ENCODE data around the gene ST8SIA5.
"Not testable (repeated sequence)": the region's sequence is repeated elsewhere in the genome, so short reads cannot be mapped to it uniquely, and the experiment has no call there.

ST8SIA5 gene

GRCh38 chr18:46756559-46757201, at the start of gene ST8SIA5:
Gene ST8SIA5 (minus strand): TSS chr18:46757053. CDS start chr18:46756508, 545 bp downstream.
- no peak for DNase-seq (ENCODE audit: low read depth)

GRCh38 chr18:46795945-46796344, 39.1 kb upstream of the ST8SIA5 start:
- DNase-seq (ENCODE audit: low read depth) = not testable (repeated sequence)

DNA sequence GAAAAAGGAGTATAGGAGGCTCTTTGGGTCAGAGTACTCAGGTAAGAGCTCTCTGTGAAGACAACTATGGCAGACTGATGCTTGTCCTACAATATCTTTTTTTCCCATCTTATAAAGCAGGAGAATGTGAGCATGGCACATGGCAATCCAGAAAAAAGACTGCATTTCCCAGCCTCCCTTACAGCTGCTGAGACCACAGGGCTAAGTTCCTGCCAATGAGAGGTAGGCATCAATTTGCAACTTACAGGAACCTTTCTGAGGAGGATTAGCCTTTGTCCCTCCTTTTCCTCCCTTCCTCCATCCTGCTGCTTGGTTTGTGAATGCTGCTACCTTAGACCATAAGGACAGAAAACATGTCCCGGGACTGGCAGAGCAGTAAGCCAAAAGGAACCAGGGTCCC, 37.8 kb upstream of the ST8SIA5 start:
- DNase-seq (ENCODE audit: low read depth) = no peak

DNA sequence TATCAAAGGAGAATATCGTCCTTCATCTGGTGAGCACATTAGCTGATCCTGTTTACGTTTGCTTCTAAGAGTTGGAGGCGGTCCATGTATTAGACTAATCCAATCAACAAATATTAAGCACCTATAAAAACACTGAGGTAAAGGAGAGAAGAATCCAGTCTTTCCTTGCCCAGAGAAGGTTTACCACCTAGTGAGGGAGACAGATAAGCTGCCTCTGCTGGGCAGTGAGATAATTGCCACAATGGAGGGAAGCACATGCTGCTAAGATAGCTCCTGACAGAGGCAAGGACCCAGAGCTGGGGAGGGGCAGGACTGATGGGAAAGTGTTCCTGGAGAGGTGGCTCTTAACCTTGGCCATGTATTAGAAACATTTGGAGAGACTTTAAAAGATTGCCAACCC, 36.7 kb upstream of the ST8SIA5 start:
- no peak for DNase-seq (ENCODE audit: low read depth)

- DNase-seq (ENCODE audit: low read depth) = no peak
Measured at GRCh38 chr18:46789088-46789487, 32.2 kb upstream of the ST8SIA5 start.

DNA sequence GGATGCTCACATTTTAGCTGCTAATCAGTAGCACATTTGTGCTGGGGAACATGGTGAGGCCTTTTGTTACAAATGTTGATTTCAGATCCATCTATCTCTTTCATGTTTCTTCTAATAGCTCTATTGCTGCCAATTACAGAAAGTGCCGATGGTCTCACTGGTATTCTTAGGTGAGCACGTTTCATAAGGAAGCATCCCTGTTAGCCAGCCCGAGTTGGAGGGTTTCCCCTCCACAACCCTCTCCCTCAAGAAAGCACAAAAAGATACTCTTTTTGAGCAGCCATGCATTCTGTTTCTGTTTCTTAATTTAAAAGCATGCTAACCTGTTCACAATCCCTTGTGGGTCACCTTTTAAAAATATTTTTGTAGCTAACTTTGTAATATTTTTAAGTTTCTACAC, 30.8 kb upstream of the ST8SIA5 start:
- DNase-seq (ENCODE audit: low read depth) = no peak

DNA sequence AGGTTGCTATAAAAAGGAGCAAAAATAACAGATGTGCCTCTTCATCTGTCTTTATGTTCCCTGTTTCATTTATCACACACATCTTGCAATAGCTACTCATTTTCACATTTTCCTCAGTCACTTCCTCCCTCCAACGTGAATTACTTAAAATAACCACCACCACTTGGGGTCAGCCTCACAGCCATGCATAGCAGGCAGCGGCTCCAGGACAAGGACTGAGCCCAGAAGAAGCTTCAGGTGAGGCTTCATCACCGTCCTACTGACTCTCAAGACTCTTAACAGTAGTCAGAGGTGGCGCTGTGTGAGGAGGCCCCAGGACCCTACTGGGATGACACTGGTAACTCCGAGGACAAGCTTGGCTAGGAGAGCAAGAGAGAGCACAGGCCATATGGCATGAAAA, 15.5 kb upstream of the ST8SIA5 start:
- DNase-seq (ENCODE audit: low read depth) = no peak

DNA sequence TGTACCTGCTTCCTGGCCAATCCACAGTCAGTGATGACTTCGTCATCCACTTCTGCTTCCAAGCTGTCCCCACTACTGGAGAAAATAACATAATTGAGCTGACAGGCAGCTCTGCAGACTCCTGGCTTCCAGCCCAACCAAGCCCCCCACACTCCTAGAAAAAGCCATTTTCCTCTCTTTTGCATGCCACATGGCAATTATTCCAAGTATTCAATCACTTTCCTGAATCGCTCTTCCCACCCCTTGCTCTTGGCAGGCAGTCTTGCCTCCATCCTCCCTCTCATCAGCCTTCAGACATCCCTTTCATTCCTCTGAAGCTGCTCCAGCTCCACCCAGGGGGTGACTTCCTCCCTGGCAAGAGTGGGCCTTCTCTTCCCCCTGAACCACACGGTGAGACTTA, 14.3 kb upstream of the ST8SIA5 start:
- DNase-seq (ENCODE audit: low read depth) = no peak

GRCh38 chr18:46770708-46771107, 13.9 kb upstream of the ST8SIA5 start:
- DNase-seq (ENCODE audit: low read depth) = no peak

GRCh38 chr18:46768166-46768921, 11.5 kb upstream of the ST8SIA5 start:
- no peak for DNase-seq (ENCODE audit: low read depth)

GRCh38 chr18:46767217-46767616, 10.4 kb upstream of the ST8SIA5 start:
- DNase-seq (ENCODE audit: low read depth) = no peak

DNA sequence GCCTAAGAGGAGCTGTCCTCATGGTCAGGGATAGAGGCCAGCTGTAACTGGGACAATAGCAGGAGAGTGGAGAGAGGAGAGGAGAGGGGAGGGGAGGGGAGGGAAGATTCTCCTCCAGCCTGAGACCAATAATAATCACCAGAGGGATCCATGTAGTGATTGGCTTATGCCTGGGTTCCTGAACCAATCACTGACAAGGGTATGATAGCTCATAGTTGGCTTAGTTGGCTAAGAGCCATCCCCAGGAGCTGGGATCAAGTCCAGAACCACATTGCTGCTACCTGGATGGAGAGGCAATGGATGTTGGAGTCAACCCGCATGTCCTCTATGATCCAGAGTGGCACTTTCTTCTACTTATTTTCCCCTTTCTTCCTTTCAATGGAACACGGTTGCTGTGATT, 7.7 kb upstream of the ST8SIA5 start:
- no peak for DNase-seq (ENCODE audit: low read depth)

DNA sequence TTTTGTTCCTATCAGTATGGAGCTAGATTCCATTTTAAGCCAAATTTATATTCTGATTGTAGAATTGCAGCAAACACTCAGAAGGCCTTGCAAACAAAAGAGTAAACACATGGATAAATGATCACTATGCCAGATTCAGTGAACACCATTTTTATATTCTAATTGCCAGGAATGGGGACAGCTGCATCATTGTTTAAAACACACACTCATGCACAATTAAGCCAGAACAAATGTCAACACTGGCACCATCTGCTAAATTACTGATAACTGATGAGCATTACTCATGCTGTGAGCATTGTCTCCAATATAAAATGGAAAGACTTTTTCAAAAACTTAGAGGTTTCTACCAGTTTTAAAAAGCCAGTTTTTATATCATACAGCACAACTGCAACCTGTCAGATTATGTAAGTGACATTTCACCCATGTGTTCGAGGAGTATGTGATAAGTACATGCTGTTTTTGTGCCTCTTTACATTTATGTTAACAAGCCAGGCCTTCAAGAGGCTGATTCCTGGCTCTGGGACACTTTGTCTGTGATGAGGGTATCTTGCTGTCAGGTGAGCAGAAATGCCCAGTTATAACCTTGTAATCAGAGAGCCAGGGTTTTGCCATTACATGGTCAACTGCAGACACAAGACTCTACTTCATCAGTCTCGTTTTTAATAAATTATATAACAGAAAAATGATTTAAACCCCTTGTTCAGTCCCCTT, 4.4 kb upstream of the ST8SIA5 start:
- DNase-seq (ENCODE audit: low read depth) = no peak

DNA sequence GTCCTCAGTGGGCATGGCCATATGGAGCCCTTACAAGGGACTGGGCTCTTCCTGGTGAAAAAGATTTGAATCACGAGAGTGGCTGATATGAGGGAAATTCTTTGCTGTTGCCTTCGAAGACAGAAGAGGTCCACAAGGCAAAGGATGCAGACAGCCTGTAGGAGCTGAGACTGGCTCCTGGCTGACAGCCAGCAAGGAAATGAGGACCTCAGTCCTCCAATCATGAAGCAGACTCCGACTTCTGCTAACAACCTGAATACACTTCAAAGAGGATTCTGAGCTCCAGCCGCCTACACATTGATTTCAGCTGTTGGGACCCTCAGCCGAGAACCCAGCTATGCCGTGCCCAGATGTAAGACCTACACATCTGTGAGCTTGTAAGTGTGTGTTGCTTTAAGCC, 3.0 kb upstream of the ST8SIA5 start:
- no peak for DNase-seq (ENCODE audit: low read depth)

- DNase-seq (ENCODE audit: low read depth) = no peak
Measured at GRCh38 chr18:46756025-46756558, 761 bp downstream of the ST8SIA5 start.

GRCh38 chr18:46755315-46756024, 1.4 kb downstream of the ST8SIA5 start:
- DNase-seq (ENCODE audit: low read depth) = no peak

DNA sequence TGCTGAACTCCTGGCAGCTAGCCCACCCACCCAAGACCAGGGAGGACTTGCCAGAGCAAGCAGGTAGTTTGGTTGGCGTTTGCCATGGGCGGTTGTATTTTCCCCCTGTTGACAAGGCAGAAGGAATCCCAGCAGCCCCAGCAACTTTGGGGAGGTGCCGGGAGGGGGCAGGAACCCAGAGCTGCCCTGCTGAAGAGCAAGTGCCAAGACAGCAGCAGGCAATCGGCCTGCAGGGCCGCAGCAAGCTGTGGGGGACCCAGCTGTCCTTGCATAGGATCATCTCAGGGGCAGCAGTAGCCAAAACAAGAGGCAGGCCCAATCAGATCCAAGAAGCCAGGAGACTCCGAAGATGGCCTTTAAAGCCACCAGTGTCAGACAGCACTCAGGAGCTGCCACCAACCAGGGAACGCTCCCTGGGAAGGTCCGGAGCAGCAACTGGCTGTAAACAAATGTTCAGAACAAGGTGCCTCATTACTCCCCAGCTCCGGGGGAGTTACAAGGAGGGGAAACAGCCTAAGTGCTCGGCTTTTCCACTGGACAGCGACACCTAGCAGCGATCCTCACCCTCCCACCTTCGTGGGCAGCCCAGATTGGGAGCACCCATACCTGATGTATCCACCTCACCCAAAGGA, 2.1 kb downstream of the ST8SIA5 start:
- no peak for DNase-seq (ENCODE audit: low read depth)

DNA sequence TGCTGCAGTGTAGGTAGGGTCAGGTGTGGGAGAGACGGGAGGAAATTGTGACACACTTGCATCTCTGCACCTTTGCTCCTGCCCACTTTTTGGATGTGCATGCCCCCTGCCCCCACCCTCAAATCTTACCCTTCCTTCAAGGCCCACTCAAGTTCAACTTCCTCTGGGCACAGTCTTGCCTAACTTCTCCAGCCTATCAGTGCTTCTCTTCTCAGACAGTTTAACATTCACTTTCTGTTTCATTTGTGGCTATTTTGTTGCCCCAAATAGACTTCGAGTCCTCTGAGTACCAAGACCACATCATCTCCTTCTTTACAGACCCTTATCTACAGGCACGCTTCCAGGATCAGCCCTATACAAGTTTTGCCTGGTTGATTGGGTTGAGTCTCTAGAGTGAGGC, 2.7 kb downstream of the ST8SIA5 start:
- no peak for DNase-seq (ENCODE audit: low read depth)

- DNase-seq (ENCODE audit: low read depth) = no peak
Measured at GRCh38 chr18:46751882-46752281, 5.0 kb downstream of the ST8SIA5 start.

DNA sequence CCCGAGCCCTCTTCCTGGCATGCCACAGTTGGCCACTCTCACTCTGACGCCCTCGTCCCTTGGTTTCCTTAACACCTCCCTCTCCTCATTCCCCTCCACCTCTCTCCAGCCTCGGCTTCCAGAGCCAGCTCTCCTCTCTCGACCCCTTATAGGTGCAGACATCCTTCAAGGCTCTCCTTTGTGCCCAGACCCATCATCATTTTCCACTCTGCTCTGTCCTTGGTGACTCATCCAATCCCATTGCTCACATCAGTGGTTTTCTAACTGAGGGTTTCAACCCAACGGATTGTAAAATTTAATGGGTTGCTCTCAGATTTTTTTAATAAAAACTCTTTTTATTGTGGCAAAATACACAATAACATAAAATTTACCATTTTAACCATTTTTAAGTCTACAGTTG, 6.2 kb downstream of the ST8SIA5 start:
- no peak for DNase-seq (ENCODE audit: low read depth)

DNA sequence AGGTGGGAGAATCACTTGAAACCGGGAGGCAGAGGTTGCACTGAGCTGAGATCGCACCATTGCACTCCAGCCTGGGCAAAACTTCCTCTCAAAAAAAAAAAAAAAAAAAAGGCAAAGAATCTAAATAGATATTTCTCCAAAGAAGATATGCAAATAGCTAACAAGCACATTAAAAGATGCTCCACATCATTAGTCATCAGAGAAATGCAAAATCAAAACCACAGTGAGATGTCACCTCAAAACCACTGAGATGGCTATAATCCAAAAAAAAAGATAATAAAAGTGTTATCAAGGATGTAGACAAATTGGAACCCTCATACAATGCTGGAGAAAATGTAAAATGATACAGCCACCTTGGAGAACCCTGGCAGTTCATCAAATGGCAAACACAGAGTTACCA, 8.4 kb downstream of the ST8SIA5 start:
- no peak for DNase-seq (ENCODE audit: low read depth)

DNA sequence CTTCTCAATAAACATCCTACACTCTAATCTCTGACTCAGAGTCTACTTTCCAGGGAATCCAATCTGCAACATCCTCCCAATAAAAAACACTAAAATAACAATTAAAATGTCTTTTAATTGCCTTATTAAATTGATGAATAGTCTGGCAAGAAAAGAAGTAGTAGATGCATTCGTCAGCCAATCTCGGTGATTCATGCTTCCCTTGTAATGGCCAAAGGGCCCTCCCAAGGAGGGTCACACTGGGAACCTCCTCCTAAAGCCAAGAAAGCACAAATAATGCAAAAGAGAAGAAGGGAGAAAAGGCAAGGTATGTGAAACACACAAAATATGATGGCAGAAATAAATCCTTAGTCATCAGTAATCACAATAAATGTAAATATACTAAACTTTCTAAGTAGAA, 16.8 kb downstream of the ST8SIA5 start:
- no peak for DNase-seq (ENCODE audit: low read depth)

Data from non-pigmented ciliary epithelial cell (primary cell).